Ishikawa (cell line): Measurements from ENCODE around the gene RECQL.

Experiments
- CEBPB ChIP-seq: IDR thresholded peaks from 2 replicates; pipeline ENCODE4 v1.6.1; 2012
- CREB1 ChIP-seq: IDR thresholded peaks from 2 replicates; pipeline ENCODE4 v1.6.1; 2012; ENCODE audit warnings: low read depth
- EGR1 ChIP-seq: IDR thresholded peaks from 2 replicates; pipeline ENCODE4 v1.6.1; 2012
- EP300 ChIP-seq: IDR thresholded peaks from 2 replicates; pipeline ENCODE4 v1.6.1; 2012; ENCODE audit warnings: borderline replicate concordance
- FOXM1 ChIP-seq: IDR thresholded peaks from 2 replicates; pipeline ENCODE4 v1.6.1; 2012; ENCODE audit warnings: low read depth, borderline replicate concordance
- NFIC ChIP-seq: IDR thresholded peaks from 2 replicates; pipeline ENCODE4 v1.6.1; 2012
- RAD21 ChIP-seq: IDR thresholded peaks from 2 replicates; pipeline ENCODE4 v1.6.1; 2012; ENCODE audit warnings: low read depth
- REST ChIP-seq: IDR thresholded peaks from 2 replicates; pipeline ENCODE4 v1.6.1; 2012; ENCODE audit warnings: low read depth, mild to moderate bottlenecking
- TAF1 ChIP-seq: IDR thresholded peaks from 2 replicates; pipeline ENCODE4 v1.6.1; 2012; ENCODE audit warnings: low read depth, mild to moderate bottlenecking
- TCF12 ChIP-seq: IDR thresholded peaks from 2 replicates; pipeline ENCODE4 v1.6.1; 2012; ENCODE audit warnings: low read depth
- TEAD4 ChIP-seq: IDR thresholded peaks from 2 replicates; pipeline ENCODE4 v1.6.1; 2012
- USF1 ChIP-seq: IDR thresholded peaks from 2 replicates; pipeline ENCODE4 v1.6.1; 2012
- YY1 ChIP-seq: IDR thresholded peaks from 2 replicates; pipeline ENCODE4 v1.6.1; 2012; ENCODE audit warnings: low read depth
- ZBTB7A ChIP-seq: IDR thresholded peaks from 2 replicates; pipeline ENCODE4 v1.6.1; 2012; ENCODE audit warnings: low read depth
- TF ChIP-seq, protein P1 (sequence below): IDR thresholded peaks from 2 replicates; pipeline ENCODE4 v1.6.1; 2012

The RECQL gene

GRCh38 chr12:21502164-21502496, 695 bp upstream of the RECQL start:
- TF ChIP-seq CREB1 (no peak), TCF12 (no peak), USF1 (no peak), NFIC (no peak), REST (no peak), YY1 (no peak), FOXM1 (no peak), TEAD4 (no peak), ZBTB7A (no peak), EGR1 (no peak), CEBPB (no peak), EP300 (no peak)
- TF ChIP-seq, protein P1, sequence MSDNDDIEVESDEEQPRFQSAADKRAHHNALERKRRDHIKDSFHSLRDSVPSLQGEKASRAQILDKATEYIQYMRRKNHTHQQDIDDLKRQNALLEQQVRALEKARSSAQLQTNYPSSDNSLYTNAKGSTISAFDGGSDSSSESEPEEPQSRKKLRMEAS: no peak

- TF ChIP-seq NFIC (no peak), EGR1 (no peak), ZBTB7A (no peak), EP300 (no peak), TEAD4 (no peak), RAD21 (no peak), USF1 (no peak), TCF12 (no peak), CEBPB (no peak), CREB1 (no peak), FOXM1 (no peak), YY1 (no peak), TAF1 (no peak), REST (no peak)
- TF ChIP-seq, protein P1: no peak
Measured at GRCh38 chr12:21500786-21501257, 613 bp downstream of the RECQL start.

- no peak for TF ChIP-seq RAD21
- no peak for TF ChIP-seq USF1
- no peak for TF ChIP-seq CEBPB
- TF ChIP-seq EGR1: no peak
- no peak for TF ChIP-seq YY1
- no peak for TF ChIP-seq REST
- TF ChIP-seq TAF1: no peak
- TF ChIP-seq EP300: no peak
- no peak for TF ChIP-seq FOXM1
- no peak for TF ChIP-seq TEAD4
Measured at GRCh38 chr12:21499765-21500164, 1.7 kb downstream of the RECQL start.

GRCh38 chr12:21485998-21486397, 15.4 kb downstream of the RECQL start:
- TF ChIP-seq ZBTB7A: no peak
- no peak for TF ChIP-seq RAD21
- no peak for TF ChIP-seq USF1
- TF ChIP-seq CREB1: no peak
- no peak for TF ChIP-seq TEAD4
- TF ChIP-seq FOXM1: no peak
- TF ChIP-seq TAF1: no peak
- TF ChIP-seq NFIC: no peak
- TF ChIP-seq REST: no peak
- TF ChIP-seq, protein P1: no peak
- no peak for TF ChIP-seq YY1
- TF ChIP-seq EP300: no peak
